Measurements from ENCODE around the gene LRRC15.

DNA sequence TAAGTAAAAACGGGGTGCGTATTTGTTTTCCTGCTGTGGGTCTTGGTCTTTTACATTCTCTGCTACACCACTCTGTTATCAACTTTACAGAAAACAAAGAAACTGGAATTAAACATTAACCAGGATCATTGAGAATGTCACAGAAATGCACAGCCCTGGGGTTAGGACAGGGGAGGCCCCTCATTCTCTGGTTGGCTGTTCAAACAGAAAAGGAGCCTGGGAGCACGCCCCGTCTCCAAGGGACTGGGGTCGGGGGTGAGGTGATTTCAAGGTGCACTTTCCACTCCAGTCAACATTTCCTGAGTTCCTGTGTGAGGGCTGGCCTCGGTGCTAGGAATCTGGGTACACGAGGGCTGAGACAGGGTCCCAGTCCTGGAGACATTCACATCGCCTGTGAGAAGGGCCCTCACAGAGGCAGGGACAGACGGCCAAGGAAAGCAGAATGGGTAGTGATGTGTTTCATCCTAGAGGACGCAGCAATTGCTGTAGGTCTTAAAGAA, 48.7 kb downstream of the LRRC15 start:
- TF ChIP-seq, protein P1, sequence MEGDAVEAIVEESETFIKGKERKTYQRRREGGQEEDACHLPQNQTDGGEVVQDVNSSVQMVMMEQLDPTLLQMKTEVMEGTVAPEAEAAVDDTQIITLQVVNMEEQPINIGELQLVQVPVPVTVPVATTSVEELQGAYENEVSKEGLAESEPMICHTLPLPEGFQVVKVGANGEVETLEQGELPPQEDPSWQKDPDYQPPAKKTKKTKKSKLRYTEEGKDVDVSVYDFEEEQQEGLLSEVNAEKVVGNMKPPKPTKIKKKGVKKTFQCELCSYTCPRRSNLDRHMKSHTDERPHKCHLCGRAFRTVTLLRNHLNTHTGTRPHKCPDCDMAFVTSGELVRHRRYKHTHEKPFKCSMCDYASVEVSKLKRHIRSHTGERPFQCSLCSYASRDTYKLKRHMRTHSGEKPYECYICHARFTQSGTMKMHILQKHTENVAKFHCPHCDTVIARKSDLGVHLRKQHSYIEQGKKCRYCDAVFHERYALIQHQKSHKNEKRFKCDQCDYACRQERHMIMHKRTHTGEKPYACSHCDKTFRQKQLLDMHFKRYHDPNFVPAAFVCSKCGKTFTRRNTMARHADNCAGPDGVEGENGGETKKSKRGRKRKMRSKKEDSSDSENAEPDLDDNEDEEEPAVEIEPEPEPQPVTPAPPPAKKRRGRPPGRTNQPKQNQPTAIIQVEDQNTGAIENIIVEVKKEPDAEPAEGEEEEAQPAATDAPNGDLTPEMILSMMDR (conservative IDR thresholded peaks at IDR 0.05; ENCODE audit: low read length), result no peak
- TF ChIP-seq EZH2phosphoT487 (IDR thresholded peaks at IDR 0.05; ENCODE audit: borderline replicate concordance, low read depth, low read length), result no peak
